Iris pigment epithelial cell (primary cell): ENCODE results near the gene SEC14L1.
A peak's percentile ranks its signal among the peaks of the same experiment; 100 is the strongest.

ENCODE experiments used
- DNase-seq: peaks from one replicate; pipeline ENCODE4 v3.0.0-alpha.2; 2011; ENCODE audit warnings: low read depth

SEC14L1 gene

DNA sequence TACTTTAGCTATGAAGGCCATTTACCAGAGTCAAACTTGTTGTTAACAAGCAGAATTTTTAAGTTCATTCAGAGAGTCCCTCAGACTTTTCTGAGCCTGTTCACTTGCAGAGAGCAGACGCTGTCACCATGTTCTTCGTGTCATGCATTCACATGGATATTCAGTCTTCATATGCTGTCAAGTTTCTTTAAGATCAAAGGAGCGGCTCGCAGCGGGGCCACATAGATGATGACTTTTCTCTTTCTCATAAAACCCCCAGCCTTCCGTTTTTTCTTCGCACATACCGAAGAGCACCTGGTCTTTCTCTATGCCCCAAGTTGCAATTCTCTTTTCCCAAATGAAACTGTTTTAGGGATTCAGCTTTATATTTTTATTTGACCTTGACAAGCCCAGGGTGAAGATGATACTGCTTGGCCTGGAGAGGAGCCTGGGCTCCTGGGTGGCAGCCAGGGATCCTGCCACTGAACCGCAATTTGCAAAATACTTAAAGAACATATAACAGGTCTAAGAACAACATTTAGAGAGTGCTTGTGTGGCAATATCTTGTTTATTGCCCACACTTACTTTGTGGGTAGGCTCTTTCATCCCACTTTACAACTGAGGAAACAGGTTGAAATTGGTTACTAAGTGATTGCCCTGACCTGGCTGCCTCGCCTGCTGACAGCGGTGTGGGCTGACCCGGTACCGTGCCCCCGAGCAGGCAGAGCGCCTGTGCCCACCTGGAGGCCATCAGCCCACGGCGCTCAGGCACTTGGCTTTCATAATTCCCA lies 22.9 kb downstream of the SEC14L1 start:
- no peak for DNase-seq

DNA sequence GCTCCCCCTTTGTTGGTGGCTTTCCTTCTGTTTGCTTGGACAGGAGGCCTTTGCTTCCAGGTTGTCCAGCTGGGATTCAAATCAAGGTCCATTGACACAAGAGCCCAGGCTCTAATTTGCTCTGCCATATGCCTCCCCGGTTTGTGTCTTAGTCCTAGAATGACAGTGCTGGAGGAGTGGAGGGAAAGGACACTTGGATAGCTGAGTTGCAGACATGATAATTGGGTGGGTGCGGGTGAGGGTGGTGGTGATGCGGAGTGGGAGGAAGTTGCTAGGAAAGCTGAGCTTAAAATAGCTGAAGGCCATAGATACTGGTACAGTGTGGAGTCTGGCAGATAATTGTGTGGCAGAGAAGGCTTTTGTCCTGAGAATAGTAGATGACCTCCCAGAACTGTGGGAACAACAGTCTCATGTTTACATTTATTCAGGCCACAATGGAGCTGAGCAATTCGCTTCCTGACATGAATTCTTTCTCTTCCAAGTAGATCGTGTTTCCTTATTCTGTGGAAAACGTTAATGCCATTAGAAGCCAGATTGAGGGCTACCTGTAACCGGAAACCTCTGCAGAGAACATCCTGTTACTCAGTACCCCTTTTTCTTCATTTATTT lies 23.8 kb downstream of the SEC14L1 start:
- DNase-seq, result peak; percentile 48

DNA sequence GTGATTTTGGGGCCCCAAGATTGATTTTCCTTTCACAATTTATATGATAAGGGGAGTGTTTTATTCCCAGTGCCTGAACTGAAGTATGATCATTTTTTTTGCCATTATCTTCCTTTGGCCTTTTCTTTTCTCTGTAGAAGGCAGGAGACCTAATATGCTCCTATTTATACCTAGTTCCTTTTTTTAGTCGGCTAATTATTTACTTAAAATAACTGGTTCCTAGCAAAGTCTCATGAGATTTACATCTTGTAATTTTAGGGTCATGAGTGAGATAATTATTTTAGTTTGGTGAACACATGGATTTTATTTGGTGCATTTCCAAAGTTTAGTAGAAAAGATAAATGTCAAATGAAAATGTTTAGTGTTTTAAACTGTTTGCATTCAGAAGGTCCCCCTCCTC lies 24.8 kb downstream of the SEC14L1 start:
- no peak for DNase-seq

DNA sequence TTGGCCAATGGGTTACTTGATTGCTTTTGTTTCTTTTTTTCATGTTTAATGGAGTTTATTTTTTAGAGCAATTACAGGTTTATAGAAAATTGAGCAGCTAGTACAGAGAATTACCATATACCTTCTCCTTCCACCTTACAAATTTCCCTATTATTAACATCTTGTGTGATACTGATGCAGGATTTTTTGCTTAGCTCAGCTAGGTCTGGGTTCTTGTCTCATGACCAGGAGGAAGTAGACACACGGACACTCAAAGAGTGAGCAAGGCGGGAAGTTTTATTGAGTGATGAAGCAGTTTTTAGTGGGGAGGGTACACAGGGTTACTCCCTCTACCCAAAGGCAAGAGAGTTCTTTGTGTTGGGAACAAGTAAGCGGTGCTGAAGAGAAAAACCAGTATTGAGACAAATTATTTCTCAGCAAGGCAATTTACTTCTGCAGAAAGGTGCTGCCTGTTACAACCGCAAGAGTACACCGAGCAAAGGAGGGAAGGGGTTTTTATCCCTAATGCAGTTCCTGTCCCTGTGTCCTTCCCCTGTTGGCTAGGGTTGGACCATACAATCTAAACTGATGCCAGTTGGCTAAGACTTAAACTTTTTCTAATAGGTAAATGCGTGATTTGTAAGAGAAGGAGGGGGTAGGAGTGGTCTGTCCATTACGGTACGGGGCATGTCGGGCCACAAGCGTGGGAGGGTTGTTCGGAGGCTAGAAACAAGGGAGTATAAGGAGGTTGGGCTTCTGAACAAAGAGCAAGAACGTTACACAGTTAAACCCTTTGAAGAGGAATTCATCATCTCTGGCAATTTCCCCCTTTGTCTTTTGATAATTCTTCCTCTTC lies 26.9 kb downstream of the SEC14L1 start:
- DNase-seq, result no peak

DNA sequence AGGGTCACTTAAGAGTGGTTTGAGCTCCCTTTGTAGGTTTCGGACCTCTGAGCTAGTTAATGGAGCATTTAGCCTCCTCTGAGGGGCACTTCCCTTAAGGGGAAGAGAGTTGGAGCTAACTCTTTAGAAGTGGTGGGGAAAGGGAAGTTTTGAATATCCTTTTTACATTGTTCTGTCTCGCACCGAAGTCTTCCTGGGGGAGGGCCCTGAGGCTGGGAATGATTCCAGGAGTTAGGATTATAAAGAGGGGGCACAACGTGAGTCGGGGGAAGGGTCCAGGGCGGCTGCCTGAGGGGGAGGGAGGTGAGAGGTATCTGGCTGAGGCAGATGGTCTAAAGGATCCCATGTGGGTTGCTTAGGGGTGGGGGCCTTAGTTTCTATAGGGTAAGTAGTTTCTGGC lies 32.3 kb downstream of the SEC14L1 start:
- DNase-seq, result no peak

DNA sequence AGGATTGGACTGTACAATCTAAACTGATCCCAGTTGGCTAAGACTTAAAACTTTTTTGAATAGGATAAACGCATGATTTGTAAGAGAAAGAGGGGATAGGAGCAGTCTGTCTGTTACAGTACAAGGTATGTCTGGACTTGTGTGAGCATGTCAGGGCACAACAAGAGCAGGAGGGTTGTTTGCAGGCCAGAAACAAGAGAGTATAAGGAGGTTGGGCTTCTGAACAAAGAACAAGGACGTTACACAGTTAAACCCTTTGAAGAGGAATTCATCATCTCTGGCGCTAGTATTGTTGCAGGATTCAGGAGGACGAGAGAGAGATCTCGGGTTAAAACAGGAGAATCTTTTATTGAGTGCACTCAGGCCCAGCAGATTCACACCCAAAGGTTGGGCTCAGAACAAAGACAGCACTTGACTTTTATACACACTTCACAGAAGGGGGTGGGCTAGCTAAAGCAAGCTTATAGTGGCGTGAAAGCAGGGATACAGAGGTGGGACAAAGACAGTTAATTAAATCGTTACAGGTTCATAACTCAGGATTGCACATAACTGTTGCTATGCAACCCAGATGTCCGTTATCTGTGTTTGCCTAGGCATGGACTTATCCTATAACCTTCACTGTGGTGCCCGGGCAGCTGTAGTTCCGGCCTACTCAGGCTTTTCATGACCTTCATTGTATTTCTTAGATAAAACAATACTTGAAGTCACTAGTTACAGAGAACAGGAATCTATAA lies 34.3 kb downstream of the SEC14L1 start:
- no peak for DNase-seq

DNA sequence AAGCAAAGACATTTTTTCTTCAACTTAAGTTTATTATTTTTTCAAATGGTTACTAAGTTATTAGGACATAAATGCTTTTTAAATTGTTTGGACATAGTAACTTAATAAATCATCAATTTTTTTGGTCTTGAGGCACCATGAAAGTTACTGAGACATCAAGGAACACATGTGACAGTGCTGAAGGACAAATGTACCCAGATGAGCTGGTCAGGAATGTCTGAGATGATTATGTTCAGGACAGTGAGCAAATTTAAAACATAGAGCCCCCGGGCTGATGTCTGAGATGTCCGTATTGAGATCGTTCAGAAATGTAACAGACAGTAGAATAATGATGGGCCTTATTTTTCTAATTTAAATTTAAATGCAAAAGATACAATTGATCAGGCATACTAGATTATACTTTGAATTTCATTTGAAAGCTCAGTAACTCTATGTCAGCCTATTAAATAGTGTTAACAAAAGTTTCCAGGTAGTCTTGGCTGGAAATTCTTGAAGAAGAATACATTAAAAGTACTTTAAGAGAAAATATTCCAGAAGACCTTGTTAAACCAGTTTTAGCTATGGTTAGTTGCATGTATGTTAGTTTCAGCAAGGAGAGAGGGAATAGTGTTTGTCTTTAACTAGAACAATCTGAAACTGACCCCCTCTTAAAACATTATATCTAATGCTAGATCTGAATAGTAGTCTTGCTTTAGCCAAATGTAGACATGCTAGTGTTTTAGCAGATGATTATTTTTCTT lies 36.4 kb downstream of the SEC14L1 start:
- DNase-seq, result no peak

DNA sequence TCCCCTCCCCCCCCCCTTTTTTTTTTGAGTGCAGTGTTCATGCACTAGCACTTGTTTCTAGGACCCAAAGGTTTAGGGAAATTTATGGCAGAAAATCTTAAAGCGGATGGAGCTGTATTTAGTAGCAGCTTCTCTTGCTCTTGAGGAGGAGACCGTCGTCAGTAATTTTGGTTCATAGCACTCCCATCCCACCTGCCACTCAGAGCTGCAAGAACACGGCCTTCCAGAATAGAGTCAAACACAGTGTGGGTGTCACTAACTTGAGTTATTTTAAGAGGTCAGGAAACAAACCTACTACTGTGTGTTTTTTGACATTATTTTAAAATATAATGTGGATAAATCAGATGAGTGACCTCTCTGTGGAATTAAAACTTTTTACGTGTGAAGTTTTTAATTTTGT lies 37.3 kb downstream of the SEC14L1 start:
- no peak for DNase-seq

DNA sequence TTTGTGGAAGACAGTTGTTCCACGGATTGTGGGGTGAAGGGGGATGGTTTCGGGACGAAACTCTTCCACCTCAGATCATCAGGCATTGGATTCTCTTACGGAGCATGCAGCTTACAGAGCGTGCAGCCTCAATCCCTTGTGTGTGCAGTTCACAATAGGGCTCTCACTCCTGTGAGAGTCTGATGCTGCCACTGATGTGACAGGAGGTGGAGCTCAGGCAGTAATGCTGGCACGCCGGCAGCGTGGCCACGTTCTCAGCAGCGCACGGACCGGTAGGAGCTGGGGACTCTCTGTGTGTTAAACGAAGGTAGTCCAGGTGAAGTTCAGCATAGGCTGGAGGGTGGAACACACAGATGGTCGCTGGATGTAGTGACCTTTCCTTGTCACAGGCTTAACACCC lies 37.8 kb downstream of the SEC14L1 start:
- no peak for DNase-seq

DNA sequence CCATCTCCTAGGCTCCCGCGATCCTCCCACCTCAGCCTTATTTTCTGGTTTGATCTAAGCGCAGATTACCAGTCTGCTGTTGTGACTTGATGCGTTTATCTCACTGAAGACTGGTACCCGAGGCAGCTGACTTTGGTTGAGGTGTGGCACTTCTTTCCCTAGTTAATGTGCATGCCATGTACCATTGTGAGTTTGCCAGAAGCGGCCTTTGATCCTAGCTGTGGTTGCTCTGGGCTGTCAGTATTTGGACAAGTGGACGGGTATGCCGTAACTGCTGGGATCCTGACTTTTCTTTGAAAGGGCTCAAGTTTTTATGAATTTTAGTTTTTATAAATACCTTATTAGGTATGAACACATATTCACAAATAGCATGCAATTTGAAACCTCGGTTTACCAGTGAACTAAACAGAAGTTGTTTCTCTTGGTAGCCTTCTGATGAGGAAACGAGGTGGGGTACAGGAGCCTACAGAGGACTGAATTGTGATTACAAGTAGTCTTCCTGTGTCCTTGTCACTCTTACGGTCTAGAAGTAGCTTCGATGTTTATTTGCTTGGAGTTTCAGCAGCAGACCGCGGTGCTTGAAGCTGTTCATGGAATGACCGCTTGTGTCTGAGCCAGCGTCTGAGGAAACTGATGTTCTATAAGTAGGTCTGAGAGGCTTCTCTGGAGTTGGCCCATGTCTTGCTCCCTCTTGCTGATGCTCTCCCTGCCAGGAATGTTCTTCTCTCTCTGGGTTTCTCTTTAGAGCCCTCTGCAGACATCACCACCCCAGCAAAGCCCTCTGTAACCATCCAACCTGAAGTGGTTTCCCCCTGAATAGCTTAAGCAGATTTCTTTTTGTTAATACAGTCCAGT lies 40.0 kb downstream of the SEC14L1 start:
- DNase-seq, result peak; percentile 14

DNA sequence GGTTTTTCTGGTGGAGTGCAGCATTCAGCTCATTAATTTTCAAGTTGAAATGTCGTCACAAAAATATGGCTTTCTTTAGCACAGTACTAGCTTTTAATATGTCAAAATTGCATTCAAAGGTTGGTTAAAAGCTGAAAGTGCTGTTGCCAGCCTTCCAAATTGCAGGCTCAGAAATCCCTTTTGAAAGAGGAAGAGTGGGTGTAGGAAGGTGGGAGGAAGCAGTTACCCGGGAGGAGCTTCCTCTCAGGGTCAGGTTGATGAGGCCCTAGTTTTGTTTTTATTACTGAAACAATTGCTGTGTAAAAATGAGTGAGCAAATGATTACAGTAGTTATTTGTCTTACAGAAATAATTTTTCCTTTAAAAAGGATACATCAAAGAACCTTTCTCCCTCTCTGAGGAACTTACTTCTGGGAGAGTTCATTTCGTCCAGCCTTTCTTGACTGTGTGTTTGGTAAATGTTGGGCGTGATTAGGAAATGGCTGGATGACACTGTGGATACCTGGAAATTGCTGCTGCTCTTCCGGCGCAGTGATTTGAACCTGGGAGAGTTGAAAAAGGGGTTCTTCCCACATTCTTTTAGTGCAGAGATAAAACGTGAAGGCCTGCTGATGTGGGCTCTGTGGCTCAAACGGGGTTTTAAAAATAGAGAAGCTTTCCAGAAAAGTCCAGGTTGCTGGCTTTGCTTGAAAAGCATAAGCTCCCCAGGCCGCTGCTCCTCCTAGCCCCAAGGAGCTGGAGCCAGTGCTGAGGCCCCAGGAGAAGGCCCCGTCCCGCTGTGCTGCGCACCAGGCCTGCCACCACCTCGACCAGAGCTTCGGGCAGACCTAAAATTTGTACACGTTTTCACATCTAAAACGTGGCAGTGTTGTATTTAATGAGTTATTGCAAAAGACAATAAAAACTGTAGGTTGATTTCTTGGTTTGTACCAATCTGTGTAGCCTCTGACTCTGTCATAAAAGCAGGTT lies 41.7 kb downstream of the SEC14L1 start:
- DNase-seq, result no peak

DNA sequence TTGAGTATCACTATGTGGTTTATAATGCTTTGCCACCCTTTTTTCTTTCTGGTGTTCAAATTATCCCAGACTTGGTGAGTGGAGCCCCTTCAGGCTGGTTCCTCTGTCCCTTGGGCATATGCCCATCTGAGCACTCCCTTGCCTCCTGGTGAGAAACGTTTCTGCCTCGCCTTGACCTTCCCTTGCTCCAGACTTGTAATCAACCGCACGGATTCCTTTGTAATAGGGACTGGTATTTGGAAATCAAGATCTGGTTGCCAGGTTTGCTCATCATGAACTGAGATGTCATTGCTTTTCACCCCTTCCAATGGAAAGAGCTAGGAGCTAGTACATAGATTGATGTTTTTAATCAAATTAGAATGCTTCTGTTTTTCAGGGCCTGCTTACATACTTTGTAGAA lies 43.7 kb downstream of the SEC14L1 start:
- DNase-seq, result peak; percentile 59

DNA sequence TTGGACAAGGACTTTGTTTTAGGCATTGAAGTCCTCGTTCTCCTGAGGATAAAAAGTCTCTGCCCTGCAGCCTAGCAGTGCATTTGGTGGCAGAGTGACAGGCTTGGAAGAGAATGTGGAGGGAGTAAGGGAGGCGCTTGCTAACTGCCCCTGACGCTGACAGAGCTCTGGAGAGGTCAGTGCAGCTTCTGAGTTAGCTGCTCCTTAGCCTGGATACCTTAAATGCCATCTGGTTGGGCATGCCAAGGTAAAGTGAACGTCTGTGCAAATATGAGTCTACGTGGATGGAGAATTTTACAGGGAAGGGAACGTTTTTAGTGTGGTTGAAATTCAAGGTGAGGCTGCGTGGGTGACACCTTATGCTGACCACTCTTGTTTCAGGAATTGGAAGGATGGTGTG lies 44.4 kb downstream of the SEC14L1 start:
- no peak for DNase-seq

DNA sequence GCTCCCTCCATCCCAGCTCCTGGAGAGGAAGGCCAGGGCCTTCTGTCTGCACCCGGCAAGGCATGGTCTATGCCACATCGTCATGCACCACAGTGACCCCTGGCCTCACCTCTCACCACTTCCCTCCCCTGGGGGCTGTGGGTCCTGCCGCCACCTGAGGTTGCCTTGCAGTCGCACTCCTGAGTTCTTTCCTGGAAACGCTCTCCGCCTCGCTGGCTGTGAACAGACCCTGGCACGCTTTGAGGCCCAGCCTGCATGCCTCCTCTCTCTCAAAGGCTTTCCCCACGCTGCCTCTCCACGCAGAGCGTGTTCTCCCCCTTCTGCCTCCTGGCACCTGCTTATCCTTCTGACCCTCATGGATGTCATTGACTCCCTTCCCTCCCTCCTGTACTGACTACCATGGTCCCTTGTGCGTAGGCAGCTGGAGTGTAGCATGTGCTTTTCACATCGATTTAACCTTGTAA lies 45.4 kb downstream of the SEC14L1 start:
- no peak for DNase-seq

DNA sequence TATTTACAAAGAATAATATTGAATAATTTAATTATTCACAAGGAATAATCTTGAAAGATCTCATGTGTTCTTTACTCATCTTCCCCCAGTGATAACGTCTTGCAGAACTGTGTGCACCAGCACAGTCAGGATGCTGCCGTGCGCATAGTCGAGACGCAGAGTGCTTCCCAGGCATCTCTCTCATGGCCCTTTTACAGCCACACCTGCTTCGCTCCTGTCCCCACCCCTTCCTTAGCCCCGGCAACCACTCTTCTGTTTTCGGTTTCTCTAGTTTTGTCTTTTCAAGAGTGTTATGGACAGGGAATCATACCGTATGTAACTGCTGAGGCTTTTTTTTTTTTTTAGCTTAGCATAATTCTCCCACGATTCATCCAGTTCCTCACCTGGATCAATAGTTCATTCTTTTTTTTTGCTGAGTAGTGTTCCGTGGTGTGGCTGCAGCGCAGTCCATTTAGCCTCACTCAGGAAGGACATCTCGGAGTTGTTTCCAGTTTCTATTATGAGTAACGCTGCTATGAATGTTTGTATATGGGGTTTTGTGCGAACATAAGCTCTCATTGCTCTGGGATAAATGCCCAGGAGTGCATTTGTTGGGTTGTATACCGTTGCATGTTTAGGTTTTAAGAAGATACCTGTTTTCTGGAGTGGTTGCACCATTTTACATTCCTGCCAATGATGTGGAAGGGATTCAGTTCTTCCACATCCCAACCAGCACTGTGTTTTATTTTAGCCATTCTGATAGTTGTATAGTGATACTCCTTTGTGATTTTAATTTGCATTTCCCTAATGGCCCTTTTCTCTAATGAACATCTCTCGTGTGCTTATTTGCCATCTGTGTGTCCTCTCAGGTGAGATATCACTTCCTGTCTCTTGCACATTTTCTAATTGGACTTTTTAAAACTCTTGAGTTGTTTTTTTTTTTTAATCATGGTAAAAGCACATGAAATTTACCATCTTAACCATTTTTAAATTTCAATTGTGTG lies 47.6 kb downstream of the SEC14L1 start:
- peak; percentile 73 for DNase-seq

DNA sequence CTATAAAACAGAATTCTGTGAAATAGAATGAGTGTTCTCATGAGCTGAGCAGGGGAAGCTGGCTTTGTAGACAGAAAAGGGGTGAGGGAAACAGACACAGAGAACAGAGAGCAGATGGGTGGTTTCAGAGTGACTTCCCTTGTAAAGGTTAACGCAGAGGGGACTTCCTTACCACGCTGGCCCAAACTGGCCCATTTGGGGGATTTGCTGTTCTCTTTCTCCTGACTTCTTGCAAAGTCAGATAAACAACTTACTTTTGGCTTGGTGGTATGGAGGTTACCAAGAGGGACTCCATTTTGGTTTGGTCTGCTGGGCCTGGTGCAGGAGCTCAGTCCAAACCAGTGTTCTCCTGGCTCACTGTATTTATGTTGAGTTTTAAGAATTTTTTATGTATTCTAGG lies 48.4 kb downstream of the SEC14L1 start:
- DNase-seq, result no peak

DNA sequence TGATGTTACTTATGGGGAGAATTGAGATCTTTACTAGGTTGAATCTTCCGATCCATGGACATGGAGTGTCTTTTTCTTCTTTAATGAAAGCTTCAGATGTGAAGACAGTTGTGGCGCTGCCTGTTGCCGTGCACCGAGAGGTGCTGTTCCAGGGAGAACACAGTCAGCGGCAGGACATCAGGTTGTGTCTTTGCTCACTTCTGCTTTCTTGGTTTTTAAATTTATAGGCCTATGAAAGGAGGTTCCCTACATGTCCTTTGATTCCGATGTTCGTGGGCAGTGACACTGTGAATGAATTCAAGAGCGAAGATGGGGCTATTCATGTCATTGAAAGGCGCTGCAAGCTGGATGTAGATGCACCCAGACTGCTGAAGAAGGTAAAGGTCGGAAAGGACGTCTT lies 49.8 kb downstream of the SEC14L1 start:
- DNase-seq, result no peak

DNA sequence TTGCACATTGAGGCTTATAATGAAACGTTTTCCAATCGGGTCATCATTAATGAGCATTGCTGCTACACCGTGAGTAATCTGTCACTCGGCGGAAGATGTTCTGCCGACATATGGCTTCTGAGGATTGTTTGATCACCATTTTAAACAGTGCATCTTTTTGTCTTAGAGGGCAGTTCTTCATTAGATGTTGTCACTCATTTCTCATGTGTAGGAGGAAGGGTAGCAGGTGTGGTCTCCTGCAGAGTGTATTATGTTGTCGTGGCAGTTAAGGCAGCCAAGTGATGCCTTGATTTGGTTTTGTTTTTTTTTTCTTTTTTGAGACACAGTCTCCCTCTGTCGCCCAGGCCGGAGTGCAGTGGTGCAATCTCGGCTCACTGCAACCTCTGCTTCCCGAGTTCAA lies 50.5 kb downstream of the SEC14L1 start:
- no peak for DNase-seq
